Measurements from ENCODE around the gene GLRA3.

DNA sequence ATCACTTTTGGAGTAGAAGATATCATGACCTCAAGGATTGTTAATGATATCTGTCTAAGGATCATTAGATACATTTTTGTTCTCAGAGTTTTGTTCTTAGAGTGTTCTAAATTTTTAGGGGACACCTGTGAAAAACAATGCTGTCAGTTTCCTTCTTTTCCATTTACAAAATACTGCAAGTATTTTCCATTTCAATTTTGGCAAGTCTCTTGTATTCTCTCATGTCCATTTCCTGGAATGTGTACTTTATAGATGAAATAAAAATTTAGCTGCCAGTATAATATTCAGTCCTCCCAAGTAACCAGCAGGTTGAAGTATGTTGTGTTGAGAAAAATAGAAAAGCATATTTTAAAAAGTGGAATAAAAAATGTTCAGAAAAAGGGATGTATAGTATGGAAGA is 188.9 kb downstream of the GLRA3 start:
- TF ChIP-seq, protein P1, sequence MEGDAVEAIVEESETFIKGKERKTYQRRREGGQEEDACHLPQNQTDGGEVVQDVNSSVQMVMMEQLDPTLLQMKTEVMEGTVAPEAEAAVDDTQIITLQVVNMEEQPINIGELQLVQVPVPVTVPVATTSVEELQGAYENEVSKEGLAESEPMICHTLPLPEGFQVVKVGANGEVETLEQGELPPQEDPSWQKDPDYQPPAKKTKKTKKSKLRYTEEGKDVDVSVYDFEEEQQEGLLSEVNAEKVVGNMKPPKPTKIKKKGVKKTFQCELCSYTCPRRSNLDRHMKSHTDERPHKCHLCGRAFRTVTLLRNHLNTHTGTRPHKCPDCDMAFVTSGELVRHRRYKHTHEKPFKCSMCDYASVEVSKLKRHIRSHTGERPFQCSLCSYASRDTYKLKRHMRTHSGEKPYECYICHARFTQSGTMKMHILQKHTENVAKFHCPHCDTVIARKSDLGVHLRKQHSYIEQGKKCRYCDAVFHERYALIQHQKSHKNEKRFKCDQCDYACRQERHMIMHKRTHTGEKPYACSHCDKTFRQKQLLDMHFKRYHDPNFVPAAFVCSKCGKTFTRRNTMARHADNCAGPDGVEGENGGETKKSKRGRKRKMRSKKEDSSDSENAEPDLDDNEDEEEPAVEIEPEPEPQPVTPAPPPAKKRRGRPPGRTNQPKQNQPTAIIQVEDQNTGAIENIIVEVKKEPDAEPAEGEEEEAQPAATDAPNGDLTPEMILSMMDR (IDR thresholded peaks at IDR 0.05): no peak
- no peak for TF ChIP-seq POLR2A (IDR thresholded peaks at IDR 0.05)

Measured in lower leg skin (tissue), 3 donors.